ENCODE results near the gene NDUFB10.

The NDUFB10 gene

DNA sequence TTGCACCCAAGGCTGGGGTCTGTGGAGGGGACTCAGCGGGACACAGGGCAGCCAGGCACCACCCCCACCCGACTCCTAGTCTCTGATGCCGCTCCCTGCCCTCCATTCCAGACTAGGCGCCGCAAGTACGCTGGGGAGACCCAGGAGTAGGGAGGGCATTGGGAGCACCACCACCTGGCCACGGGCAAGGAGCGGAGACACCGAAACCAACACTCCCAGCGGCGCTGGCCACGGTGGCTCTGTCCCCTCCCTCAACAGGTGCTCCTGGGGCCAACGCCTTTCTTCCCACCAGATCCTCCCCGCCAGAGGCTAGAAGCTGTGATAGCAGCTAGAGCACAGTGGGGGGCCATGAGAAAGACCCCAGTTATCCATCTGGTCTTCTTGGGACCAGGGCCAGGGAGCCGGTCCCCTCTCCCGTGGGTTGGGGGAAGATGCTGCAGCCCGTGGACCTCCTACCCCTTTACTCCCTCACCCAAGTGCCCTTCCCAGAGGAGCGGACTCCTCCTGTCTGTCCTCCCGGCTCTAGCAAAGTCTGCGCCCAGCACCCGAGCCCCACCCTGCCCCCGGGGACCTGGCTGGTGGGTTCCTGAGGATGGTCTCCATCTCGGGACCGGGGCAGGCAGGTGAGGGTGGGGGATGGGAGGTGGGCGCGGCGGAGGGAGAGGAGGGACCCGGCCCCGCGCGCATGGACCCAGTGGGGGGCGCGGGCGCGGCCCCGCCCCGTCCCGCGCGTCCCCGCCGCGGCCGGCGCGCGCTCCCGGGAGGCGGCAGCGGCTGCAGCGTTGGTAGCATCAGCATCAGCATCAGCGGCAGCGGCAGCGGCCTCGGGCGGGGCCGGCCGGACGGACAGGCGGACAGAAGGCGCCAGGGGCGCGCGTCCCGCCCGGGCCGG, 30.1 kb downstream of the NDUFB10 start, which contains the start of gene SYNGR3:
TSS of gene SYNGR3 (plus strand) at position 762 of the 892 bp plus-strand sequence. CDS start 133 bp downstream, outside the sequence.
- DNase-seq = no peak

DNA sequence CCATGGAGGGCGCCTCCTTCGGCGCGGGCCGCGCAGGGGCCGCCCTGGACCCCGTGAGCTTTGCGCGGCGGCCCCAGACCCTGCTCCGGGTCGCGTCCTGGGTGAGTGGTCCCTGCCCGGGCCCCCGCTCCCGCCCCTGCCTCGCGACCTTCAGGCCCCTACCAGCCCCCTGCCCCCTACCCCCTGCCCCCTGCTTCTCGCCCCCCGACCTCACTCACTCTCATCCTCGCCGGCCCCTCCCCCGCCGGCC, 30.7 kb downstream of the NDUFB10 start:
- DNase-seq = no peak

DNA sequence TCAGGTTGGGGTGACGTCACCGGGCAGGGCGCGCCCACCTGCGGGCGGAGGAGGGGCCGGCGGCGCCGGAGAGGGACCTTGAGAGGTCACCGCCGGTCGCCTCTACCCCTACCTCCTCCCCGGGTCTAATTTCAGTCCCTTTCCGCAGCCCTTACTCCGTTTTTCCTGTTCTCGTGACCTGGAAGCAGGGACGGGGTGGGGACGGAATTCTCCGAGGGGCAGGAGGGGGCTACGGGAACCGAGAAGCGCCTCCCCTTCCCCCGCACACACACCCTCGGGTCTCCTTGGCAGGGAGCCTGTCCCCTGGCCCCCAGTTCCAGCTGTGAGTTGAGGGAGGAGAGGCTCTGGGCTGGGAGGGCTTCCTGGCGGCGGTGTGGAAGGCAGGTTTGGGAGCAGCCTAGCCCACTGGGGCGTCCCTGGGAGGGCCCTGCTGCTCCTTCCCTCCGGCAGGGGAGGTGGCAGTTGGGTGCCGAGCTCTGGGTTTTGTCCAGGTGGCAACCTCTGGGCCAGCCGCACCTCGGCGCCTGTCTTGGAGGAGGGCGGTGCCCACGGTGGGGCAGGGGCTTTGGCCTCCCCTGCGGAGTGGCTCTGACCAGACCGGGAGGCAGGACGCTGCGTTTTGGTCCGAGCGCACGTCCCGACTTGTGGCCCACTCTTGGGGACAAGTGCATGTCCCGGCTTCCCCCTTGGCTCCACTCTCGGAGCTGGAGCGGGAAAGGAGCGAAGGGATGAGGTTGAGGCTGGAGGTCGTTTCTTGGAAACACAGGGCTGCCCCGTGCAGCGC, 31.2 kb downstream of the NDUFB10 start:
- DNase-seq = no peak

DNA sequence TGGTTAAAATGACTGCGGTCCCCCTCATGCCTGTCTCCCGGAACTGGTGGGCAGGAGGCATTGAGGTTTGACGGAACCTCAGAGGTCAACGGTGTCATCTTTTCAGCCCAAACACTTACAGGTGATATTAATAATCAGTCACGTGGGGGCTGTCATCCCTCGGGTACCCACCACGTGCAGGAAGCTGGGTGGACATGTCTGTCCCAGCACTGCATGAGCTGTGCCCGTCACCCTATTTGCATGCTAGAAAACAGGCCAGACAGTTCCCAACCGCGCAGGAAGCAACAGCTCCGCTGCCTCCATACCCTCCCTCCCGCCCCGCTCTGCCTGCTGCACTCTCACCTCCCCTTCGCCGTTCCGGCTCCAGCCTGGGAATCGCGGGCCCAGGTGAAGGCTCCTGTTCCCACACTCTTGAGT, 31.8 kb downstream of the NDUFB10 start:
- no peak for DNase-seq

DNA sequence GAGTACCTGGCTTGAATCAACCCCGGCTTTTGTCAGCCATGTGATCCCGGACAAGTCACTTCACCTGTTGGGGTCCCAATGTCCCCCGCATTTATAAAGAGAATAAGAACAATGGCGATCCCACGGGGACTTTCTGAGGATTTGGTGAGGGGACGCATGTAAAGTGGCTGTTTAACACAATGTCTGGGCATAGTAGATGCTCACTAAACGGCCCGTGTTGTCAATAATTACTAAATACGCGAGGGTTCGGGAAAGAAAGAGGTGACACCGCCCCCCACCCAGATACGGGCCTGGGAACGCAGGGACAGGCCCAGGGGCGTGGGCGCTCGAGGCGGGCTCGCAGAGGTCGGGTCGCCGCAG, 32.2 kb downstream of the NDUFB10 start:
- DNase-seq = no peak

DNA sequence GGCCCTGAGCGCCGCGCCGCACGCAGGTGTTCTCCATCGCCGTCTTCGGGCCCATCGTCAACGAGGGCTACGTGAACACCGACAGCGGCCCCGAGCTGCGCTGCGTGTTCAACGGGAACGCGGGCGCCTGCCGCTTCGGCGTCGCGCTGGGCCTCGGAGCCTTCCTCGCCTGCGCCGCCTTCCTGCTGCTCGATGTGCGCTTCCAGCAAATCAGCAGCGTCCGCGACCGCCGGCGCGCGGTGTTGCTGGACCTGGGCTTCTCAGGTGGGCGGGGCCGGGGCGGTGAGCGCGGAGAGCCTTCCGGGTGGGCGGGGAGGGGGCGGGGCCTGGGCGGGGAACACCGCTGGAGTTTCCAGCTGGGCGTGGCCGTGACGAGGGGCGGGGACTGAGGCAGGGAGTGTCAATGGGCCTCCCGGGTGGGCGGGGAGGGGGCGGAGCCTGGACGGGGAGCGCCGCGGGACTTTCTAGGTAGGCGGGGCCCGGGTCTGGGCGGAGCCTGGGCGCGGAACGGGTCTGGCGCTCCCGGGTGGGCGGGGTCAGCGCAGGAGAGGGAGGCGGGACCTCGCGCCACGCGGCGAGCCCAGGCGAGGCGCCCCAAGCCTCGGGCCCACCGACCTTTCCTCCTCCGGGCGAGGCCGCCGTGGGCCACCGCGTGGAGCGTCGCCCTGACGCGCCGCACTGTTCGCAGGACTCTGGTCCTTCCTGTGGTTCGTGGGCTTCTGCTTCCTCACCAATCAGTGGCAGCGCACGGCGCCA, 32.8 kb downstream of the NDUFB10 start:
- peak; percentile 92 for DNase-seq

DNA sequence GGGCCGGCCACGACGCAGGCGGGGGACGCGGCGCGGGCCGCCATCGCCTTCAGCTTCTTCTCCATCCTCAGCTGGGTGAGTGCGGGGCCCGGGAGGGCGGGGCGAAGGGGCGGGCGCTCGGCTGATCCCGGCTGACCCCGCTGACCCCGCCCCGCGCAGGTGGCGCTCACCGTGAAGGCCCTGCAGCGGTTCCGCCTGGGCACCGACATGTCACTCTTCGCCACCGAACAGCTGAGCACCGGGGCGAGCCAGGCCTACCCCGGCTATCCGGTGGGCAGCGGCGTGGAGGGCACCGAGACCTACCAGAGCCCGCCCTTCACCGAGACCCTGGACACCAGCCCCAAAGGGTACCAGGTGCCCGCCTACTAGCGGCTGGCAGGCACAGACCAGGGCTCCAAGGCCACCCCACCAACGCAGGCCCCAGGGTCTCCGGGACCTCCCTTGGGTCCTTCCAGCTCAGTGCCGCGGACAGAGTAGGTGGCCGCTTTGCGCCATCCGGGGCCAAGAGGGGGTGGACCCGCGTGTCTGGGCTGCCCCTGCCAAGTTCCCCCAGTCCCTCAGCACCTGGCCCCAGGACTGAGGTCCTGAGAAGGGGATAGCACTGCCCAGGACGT, 33.5 kb downstream of the NDUFB10 start:
- no peak for DNase-seq

DNA sequence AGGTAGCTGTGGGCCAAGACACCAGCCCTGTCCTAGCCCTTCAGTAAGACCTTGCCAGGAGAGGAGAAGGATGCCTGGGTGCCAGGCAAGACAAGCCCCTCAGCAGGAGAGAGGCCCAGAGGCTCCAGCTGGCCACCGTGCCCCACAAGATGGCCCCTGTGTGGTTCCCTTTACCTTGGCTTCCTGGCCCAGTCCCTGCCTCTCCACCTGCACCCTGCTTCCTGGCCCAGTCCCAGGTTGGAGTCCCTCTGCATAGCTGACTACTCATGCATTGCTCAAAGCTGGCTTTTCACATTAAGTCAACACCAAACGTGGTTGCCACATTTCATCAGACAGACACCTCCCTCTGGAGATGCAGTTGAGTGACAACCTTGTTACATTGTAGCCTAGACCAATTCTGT, 34.4 kb downstream of the NDUFB10 start:
- DNase-seq = no peak

DNA sequence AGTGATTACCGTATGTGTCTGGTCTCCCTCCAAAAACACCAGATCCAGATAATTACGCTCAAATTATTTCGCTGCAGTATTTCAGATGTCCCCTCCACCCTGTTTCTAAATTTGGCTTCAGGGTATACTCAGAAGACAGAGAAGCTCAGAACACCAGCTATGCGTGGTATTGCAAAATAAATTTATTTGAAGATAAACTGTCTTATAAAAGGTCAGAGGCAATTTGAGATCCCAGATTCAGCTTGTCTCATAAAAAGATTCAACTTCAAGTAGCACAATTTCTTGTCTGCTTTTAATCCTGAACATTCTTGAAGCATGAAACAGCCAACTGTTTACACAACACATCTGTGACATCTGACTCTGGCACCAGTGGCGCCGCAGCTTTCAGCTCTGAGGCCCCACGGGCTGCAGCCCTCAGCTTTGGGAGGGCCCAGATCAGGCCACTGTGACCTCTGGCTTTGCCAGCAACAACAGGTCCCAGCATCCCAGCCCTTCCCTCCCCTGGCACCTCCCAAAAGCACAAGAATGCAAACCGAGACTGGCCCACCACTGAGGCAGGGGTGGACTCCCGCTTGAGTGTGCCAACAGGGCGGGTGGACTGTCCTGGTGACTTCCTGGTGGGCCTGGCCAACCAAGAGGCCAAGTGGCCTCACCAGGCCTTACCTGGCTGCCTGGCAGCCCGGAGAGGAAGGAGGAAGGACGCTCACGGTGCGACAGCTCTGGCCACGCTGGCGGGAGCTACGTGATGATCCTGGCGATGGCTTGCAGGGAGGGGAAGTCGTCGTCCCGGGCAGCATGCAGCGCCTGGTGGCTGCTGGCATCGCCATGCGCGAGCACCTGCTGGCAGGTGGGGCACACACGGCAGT, 38.4 kb downstream of the NDUFB10 start:
- DNase-seq = no peak

DNA sequence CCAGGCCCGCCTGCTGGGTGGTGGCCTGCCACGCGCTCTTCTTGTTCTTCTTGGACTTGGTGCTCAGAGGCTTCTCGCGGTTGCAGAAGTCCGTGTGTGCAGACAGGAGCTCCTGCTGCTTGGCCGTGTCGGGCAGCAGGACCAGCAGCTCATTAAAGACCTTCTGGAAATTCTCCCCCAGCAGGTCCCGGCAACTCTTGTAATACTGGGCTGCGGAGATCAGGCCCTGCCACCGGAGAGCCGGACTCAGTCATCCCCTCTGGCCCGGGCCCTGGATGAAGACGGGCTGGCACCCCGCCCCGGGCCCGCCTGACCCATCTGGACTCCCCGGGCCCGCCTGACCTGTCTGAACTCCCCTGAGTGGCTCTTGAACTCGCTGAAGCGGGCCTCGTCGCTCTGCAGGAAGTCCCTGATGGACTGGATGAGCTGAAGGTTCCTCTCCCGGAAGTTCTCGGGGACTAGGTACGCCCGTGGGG, 39.1 kb downstream of the NDUFB10 start:
- no peak for DNase-seq

DNA sequence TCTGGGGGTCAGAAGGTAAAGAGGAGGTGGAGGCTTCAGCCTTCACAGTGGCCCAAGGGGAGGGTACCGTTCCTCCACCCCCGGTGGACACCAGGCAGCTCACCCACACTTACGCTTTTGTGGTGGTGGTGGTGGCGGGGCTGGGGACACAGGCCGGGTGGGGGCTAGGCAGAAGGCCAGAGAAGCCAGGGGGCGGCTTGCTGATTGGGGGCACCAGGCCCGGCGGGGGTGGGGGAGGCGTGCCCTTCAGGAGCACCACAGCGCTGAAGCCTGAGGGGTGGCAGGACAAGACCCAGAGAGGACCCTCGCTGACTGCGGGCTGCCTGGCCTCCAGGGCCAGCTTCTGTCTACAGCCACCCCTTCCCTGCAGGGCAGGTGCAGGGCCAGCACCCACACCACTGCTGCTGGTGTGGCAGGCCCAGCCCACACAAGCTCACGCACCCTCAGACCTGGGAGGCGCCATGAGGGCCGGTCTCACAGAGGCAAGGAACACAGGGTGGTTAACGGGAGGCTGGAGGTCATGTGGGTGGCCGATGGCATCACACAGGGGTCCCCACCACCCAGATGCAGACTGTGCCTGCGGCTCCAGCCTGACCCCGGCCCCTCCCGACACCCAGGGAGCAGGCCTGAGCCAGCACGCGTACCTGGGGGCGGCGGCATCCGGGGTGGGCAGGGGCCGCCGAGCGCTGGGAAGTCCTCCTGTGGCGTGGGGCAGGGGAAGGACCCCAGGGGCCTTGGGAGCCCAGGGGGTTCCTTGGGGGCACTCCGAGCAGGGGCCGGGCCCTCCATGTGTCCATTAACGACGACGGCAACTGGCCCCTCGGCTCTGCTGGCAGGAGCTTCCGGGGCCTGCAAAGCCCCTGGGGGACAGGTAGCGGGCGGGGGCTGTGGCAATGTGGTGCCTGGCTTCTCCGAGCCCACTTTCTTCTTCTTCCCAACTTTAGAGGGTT, 39.8 kb downstream of the NDUFB10 start:
- DNase-seq = no peak

DNA sequence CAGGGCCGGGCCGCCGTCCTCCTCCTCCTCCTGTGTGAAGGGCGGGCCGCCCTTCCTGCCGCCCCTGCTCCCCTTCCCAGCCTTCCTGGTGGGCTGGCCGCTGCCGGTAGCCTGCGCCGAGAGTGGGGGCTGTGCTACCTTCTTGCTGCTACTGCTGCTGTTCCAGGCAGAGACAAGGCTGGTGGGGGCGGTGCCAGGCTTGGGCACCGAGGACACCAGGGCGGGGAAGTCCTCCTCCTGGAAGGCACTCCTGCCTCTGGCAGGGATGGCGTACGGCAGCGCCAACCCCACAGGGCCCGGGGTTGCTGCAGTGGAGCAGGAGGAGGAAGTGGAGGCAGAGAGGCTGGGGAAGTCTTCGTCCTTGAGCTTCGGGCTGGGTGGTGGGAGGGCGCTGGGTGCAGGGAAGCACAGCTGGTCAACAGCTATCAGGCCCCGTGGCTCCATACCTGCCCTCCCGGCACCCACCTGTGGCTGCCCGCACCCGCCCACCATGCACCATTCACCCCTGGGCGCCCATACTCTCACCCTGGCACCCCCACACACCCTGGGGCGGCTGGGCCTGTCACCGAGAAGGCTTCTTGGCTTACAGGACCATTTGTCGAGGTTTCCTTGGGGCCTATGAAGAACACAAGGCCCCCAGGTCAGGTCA, 40.7 kb downstream of the NDUFB10 start:
- no peak for DNase-seq

DNA sequence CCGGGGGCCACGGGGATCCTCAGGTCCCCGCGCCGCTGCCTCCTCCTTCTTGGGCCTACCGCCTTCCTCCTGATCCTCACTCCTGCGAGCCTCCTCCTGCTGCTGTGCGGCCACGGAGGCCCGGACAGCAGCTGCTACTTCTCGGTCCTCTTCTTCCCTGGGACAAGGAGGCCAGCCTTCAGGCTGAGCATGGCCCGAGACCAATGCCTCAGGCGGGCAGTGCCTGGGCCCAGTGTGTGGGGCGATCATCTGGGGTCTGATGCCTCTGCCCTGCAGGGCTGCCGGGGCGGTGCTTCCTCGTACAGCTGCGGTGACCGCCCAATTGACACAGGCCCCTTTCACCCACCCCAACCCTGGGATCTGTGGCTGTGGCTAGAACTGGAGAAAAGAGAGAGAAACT, 41.7 kb downstream of the NDUFB10 start:
- DNase-seq = no peak

DNA sequence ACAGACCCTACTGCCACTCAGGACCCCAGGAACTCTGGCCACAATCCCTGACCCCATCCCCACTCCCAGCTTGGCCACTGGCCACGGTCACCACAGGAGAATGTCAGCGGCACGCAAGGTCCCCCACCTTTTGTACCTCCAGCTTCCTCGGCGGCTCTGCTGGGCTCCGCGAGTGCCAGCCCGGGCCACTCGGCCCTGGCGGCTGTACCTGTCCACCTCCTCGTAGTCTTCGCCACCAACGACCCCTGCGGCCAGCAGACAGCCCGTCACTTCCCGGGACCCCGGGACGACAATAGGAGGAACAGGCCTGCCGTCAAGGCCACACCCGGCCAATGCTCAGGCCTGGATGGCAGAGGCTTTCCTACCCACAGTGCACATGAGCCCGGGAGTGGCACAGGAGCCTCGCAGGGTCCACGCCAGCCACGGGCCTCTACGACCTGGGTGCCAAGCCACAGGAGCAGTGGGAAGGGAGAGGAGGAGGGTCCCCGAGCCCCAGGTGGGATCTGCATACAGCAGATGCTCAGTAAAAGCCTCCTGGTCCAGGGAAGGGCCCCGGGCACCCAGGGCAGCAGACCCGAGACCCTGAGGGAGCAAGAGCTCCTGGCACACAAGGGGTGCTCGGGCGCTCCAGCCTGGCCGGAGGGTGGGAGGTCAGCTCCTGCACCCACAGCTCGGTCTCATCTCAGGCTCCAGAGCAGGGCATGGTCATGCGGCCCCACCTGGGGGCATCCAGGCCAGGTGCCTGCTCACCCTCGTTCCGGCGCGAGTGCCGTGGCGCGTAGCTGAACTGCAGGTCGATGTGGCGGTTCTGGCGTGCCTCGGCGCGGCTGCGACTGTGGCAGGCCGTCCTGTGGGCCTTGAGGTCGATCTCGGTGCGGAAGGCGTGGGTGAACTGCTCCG, 42.4 kb downstream of the NDUFB10 start:
- no peak for DNase-seq

DNA sequence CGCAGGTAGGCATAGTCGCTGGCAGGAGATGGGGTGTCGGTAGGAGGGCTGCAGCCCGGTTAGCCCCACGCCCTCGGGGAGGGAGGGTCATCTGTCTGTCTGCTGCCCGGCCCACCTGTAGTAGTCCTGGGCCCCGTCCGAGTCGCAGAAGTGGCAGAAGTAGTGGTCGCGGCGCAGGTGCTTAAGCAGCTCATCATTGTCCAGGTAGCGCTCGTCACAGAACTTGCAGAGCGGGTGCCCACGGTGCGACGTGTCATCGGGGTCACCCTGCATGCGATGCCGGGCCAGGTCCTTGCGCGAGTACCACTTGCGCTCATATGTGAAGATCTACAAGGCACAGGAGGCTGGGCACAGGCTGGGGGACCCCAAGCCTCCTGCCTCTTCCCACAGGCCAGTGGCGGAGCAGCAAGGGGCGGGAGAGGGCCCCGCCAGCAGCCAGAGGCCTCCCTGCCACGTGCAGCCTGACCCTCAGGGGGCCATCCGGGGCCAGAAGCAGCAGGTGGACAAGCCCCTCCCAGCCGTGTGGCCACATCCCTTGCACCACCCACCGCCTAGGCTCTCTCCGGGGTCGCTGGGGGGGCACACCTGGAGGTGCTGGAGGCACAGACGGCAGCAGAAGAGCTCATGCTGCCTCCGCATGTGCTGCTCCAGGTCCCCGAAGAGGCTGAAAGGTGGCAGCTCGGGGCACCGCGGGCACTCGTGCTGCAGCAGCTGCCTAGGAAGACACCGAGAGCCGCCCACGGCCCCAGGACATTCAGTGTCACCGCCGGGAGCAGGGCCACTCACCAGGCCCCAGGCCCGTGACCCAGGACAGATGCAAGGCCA, 43.3 kb downstream of the NDUFB10 start:
- no peak for DNase-seq

DNA sequence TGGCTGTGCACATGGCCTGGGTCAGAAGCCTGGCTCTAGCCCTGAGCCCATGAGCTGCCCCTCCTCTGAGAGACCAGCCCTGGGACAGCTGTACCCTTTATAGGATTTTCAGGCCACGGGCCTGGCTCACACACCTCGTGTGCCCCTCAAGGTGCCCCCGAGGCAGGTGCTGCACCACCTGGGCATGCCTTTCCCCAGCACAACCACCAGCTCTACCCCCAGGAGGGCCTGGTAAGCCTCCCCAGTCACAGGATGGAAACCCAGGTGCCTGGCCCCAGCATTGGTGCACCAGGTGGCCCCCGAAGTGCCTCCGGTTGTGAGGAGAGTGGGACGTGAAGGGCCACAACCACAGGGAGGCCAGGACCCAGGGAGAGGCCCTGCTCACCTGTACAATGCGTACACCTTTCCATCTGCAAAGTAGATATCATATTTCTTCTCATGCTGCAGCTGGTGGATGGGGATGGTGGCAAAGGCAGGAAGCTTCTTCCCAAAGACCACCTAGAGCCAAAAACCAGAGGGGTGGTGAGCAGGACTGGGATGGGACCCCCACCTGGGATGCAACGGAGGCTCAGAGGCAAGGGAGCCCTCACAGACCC, 44.0 kb downstream of the NDUFB10 start:
- no peak for DNase-seq

DNA sequence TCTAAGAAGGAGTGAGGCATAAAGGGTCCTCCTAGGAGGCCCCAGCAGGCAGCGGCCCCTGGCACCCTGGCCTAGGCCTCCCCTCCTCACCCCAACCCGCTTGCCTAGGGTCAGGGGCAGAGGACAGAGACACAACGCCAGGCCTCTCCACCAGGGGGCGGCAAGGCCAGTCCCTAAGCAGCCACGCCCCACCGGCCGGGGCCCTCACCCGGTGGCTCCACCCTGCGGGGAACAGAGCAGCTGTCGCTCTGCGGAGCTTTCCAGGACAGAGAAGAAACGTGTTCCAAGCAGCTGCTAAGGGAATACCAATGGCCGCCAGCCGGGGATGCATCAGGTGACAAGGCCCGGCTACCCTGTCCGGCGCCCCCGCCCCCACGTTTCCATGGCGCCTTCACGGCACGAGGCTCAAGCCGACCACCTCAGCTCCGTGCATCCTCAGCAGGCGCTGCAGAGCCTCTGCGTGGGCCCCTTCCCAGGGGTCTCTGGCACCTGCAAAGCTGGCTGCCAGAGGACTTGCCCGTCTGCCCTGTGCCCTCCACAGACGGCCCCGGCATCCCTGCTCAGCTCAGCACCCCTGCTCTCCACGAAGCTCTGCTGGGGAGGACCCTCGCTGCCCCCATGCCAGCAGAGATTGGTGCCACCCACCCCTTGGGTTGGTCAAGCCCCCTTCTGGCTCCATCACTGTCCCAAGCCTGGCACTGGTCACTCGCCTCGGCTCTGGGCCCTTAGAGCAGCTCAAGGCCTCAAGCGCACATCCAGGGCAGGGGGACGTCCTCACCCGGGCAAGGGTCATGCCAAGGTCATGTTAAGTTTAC, 44.7 kb downstream of the NDUFB10 start:
- peak; percentile 77 for DNase-seq

Measured in fibroblast of skin of right quadriceps (primary cell).